GM19238 (cell line): ENCODE data around the gene DSE.

ENCODE experiments used
- DNase-seq: peaks from one replicate; pipeline ENCODE4 v3.0.0; 2011; ENCODE audit warnings: low spot score; ENCODE audit not compliant: insufficient read length

DSE gene

DNA sequence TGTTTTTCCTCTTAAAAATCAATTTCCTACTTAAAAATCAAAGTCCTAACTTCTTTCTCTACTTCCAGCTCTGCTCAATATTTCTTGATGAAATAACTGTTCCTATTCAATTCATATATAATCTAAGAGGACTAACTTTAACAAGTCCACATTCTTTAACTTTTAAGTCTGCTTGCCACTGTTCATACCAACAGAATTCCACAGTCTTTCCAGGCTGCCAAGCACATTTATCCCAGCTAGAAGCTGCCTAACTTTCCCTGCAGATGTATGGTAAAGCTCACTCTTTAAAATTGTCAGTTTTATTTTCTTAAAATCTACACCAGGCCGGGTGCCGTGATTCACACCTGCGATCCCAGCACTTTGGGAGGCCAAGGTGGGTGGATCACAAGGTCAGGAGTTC lies 102.0 kb downstream of the DSE start:
- DNase-seq, result no peak

GRCh38 chr6:116475141-116475540 lies 104.4 kb downstream of the DSE start:
- DNase-seq, result no peak

DNA sequence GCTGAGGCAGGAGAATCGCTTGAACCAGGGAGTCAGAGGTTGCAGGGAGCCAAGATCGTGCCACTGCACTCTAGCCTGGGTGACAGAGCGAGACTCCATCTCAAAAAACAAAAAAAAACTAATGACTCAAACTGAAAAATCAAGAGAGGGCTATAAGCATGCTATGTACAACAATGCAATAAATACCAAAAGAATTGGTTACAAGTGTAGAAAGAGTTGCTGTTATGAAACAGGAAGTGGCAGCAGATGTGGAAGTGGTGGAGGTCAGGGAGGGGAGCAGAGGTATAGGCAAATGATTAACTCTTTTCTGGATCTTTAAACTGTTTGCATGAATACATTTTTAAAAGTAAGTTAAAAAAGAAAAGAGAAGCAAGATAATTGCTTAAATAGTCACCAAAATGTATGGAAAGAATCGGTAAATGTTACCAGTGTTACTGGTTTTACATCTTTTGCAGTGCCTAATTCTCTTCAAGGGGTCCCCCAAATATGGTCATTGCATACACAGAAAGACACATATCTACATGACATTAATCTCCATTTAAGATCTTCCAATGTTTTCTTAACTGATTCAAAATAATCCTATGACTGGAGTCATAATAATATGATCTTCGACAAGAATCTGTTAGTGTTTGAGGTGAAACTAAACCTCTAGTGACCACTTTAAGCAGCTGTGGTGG lies 105.4 kb downstream of the DSE start:
- peak; percentile 32 for DNase-seq

DNA sequence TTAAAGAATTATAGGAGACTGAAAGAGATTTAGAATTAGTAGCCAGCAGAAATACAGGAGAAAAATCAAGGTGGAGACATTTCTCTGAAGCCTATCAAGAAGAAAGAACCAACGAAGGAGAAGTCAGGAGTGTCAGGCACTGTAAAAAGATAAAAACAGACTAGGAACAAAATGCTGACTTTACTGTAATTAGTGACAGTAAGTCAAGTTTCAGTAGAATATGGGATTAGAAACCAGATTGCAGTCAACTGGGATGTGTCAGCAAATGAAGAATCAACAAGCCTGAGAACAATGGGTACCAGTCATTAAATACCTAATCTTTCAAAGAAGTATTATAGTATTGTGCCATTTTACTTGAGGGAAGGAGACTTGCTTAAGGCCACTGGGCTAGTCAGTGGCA lies 112.0 kb downstream of the DSE start:
- no peak for DNase-seq

DNA sequence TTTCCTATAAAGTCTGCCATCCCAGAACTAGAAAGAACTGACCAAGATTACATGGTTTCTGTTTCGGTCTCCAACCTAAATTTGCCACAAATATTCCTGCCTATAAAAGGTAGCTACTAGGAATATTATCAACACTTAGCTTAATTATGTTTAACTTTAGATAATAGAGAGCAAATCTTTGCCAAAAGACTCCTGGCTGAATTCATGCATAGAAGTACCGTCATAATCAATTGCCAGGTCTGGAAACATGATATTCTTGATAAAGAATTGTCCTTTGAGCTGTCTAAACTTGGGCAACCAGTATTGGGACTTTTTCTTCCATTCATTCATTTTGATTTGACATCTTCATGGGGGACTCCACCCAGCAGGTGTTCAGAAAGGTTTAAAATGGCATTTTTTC lies 112.9 kb downstream of the DSE start:
- DNase-seq, result no peak

- DNase-seq, result no peak
Measured at GRCh38 chr6:116485559-116486184, 114.9 kb downstream of the DSE start.

GRCh38 chr6:116491610-116492330 lies 121.0 kb downstream of the DSE start:
- DNase-seq, result no peak

DNA sequence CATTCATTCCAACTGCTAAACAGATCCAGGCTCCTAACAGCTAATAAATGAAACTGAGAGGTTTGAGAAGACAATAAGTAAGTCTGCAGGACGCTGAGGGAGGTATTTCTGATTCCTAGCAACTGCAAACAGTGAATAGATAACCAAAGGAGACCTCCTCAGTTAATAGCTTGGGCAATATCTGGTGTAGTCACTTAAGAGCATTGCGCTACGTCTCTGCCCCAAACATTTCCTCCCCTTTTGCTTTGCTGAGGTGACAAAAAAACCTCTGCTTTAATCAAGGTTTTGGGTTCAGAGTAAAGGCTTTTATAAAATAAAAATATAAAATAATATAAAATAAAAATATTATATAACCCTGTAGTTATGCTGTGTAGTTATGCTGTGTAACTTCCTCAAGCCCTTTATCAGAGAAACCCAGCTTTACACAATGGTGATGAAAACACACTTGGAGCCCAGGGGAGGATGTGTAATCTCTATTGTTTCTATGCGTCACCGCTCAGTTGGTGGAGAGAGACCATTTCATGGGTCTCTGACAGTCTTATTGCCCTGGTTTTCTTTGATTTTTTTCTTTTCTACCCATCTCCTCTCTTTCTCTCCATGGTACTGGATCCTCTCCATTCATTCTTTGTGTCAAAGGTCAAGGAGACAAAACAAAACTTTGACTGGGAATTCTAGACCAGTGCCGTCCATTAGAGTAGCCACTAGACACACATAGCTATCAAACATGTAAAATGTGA lies 121.8 kb downstream of the DSE start:
- no peak for DNase-seq
